GM18870 (cell line): ENCODE results near the gene JARID2.

Source experiments
- ATAC-seq: cut with Tn5 transposase; IDR thresholded peaks from one replicate; pipeline ENCODE4 v1.9.1; 2021; ENCODE audit warnings: moderate library complexity; ENCODE audit not compliant: unreplicated experiment

The JARID2 gene

GRCh38 chr6:15330174-15330944 is 84.5 kb downstream of the JARID2 start:
- no peak for ATAC-seq

- no peak for ATAC-seq
Measured at GRCh38 chr6:15331143-15331542, 85.3 kb downstream of the JARID2 start.

GRCh38 chr6:15331629-15332251 is 85.9 kb downstream of the JARID2 start:
- ATAC-seq = no peak

- ATAC-seq = no peak
Measured at GRCh38 chr6:15332446-15332845, 86.6 kb downstream of the JARID2 start.

GRCh38 chr6:15335385-15335784 is 89.5 kb downstream of the JARID2 start:
- ATAC-seq = no peak

- ATAC-seq = no peak
Measured at GRCh38 chr6:15335916-15336315, 90.0 kb downstream of the JARID2 start.

- no peak for ATAC-seq
Measured at GRCh38 chr6:15336900-15337560, 91.2 kb downstream of the JARID2 start.

GRCh38 chr6:15337582-15337981 is 91.7 kb downstream of the JARID2 start:
- no peak for ATAC-seq

- no peak for ATAC-seq
Measured at GRCh38 chr6:15338476-15338875, 92.6 kb downstream of the JARID2 start.

GRCh38 chr6:15339081-15339480 is 93.2 kb downstream of the JARID2 start:
- no peak for ATAC-seq

- ATAC-seq = no peak
Measured at GRCh38 chr6:15340105-15340601, 94.3 kb downstream of the JARID2 start.

GRCh38 chr6:15340775-15341174 is 94.9 kb downstream of the JARID2 start:
- no peak for ATAC-seq

GRCh38 chr6:15341311-15342001 is 95.6 kb downstream of the JARID2 start:
- ATAC-seq = no peak

- no peak for ATAC-seq
Measured at GRCh38 chr6:15342114-15342513, 96.2 kb downstream of the JARID2 start.

- ATAC-seq = no peak
Measured at GRCh38 chr6:15343490-15344191, 97.8 kb downstream of the JARID2 start.

GRCh38 chr6:15344192-15344519 is 98.3 kb downstream of the JARID2 start:
- no peak for ATAC-seq

- no peak for ATAC-seq
Measured at GRCh38 chr6:15344831-15345230, 99.0 kb downstream of the JARID2 start.

- ATAC-seq = no peak
Measured at GRCh38 chr6:15346315-15346714, 100.4 kb downstream of the JARID2 start.

GRCh38 chr6:15348528-15348927 is 102.7 kb downstream of the JARID2 start:
- ATAC-seq = no peak

GRCh38 chr6:15349379-15349778 is 103.5 kb downstream of the JARID2 start:
- ATAC-seq = no peak
